ENCODE data around the gene ZNF12.

GRCh38 chr7:6730343-6730633 lies 23.5 kb upstream of the ZNF12 start:
- TF ChIP-seq POLR2AphosphoS5 (IDR thresholded peaks at IDR 0.05; ENCODE audit: low read depth, low read length) (no peak), POLR2A (IDR thresholded peaks at IDR 0.05; ENCODE audit: low read depth, low read length) (no peak), POU2F2 (IDR thresholded peaks at IDR 0.05; ENCODE audit: low read depth, low read length) (no peak), PAX5 (IDR thresholded peaks at IDR 0.05; ENCODE audit: insufficient read depth, low read length, severe bottlenecking) (no peak), TAF1 (IDR thresholded peaks at IDR 0.05; ENCODE audit: low read depth, low read length) (no peak), SPI1 (IDR thresholded peaks at IDR 0.05; ENCODE audit: low read depth, low read length) (no peak)
